ENCODE measurements around the gene HVCN1.

GRCh38 chr12:110616471-110617115 is 72.3 kb downstream of the HVCN1 start:
- TF ChIP-seq, protein P1, sequence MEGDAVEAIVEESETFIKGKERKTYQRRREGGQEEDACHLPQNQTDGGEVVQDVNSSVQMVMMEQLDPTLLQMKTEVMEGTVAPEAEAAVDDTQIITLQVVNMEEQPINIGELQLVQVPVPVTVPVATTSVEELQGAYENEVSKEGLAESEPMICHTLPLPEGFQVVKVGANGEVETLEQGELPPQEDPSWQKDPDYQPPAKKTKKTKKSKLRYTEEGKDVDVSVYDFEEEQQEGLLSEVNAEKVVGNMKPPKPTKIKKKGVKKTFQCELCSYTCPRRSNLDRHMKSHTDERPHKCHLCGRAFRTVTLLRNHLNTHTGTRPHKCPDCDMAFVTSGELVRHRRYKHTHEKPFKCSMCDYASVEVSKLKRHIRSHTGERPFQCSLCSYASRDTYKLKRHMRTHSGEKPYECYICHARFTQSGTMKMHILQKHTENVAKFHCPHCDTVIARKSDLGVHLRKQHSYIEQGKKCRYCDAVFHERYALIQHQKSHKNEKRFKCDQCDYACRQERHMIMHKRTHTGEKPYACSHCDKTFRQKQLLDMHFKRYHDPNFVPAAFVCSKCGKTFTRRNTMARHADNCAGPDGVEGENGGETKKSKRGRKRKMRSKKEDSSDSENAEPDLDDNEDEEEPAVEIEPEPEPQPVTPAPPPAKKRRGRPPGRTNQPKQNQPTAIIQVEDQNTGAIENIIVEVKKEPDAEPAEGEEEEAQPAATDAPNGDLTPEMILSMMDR (conservative IDR thresholded peaks at IDR 0.05) = no peak
- no peak for TF ChIP-seq EZH2 (IDR thresholded peaks at IDR 0.05; ENCODE audit: low read depth)

Data from PC-9 (cell line).